Heart left ventricle (tissue), 13 donors: Measurements from ENCODE around the gene CHEK2.

Source experiments
- POLR2A ChIP-seq, 2 donors: fragments of 450-650 bp; IDR thresholded peaks; one replicate each; pipeline ENCODE4 v1.6.1; 2017; ENCODE audit warnings: antibody characterized with exemption in 2 of 2, mild to moderate bottlenecking in 2 of 2, moderate library complexity in 2 of 2
- TF ChIP-seq, protein P1 (sequence below), 12 donors: fragments of 200-600 bp; sonication (generic) in 4 of 12; IDR thresholded peaks; one replicate each; pipeline versions ENCODE4 v1.5.0 to v1.8.0; 2018 to 2022; ENCODE audit warnings: antibody characterized with exemption in 12 of 12, mild to moderate bottlenecking in 5 of 12
- donor health status: ischemic (EF 13 %, LVEDD 7.1; RV severe dilation, severe dysfunction).
- donor health status: DM: no; HTN: yes; CAD: no.
- donor health status: DM: no; HTN: no; CAD: no.
- donor health status: ischemic (EF 25% LVEDD 6.9; RV normal size, moderate dysfunction).
- donor health status: ischemic (EF 25% LVEDD 5.7; RV mildly dilated, moderate dysfunction).
- donor health status: ischemic (EF 35%, LVEDD 5.7; RV mildly dilated, moderate dysfunction).
- donor health status: nonischemic (EF 11% LVEDD 7.7; RV severe dilation, severe dysfunction).
- donor health status: DM: yes; HTN: yes; CAD: no.
- donor health status: PGD.
- donor health status: ischemic (EF 29% LVEDD 5.4; RV normal size, mild dysfunction).
- donor health status: nonischemic (EF 23%, LVEDD 6.1; RV moderate dilation, normal function).

- no peak for TF ChIP-seq POLR2A (IDR thresholded peaks at IDR 0.05)
- TF ChIP-seq, protein P1, sequence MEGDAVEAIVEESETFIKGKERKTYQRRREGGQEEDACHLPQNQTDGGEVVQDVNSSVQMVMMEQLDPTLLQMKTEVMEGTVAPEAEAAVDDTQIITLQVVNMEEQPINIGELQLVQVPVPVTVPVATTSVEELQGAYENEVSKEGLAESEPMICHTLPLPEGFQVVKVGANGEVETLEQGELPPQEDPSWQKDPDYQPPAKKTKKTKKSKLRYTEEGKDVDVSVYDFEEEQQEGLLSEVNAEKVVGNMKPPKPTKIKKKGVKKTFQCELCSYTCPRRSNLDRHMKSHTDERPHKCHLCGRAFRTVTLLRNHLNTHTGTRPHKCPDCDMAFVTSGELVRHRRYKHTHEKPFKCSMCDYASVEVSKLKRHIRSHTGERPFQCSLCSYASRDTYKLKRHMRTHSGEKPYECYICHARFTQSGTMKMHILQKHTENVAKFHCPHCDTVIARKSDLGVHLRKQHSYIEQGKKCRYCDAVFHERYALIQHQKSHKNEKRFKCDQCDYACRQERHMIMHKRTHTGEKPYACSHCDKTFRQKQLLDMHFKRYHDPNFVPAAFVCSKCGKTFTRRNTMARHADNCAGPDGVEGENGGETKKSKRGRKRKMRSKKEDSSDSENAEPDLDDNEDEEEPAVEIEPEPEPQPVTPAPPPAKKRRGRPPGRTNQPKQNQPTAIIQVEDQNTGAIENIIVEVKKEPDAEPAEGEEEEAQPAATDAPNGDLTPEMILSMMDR (IDR thresholded peaks at IDR 0.05) = no peak
Observed at GRCh38 chr22:28650463-28650862, 91.2 kb downstream of the CHEK2 start.
